K562 (cell line): ENCODE data around the gene GPR108. TPM values are rescaled to one million over a fixed set of nuclear protein-coding genes. Genes with fewer than 3 reads are reported as not detected.

ENCODE experiments used
- CBFB ChIP-seq: sonication (generic); formaldehyde crosslinking; IDR thresholded peaks from 2 replicates; pipeline ENCODE4 v1.4.0; 2020; ENCODE audit warnings: mild to moderate bottlenecking, missing genetic modification reagents
- CCNT2 ChIP-seq: IDR thresholded peaks from 2 replicates; pipeline ENCODE4 v1.6.1; 2011; ENCODE audit warnings: borderline replicate concordance, low read depth, mild to moderate bottlenecking, moderate library complexity, mixed read lengths, low read length; ENCODE audit not compliant: insufficient read length; ENCODE audit errors: extremely low read depth
- DNMT1 ChIP-seq: fragments of 450-650 bp; IDR thresholded peaks from 2 replicates; pipeline ENCODE4 v1.6.1; 2016; ENCODE audit warnings: antibody characterized with exemption, mild to moderate bottlenecking
- ERF ChIP-seq: fragments of 450-650 bp; formaldehyde crosslinking; IDR thresholded peaks from 2 replicates; pipeline ENCODE4 v1.4.0; 2020; ENCODE audit warnings: mild to moderate bottlenecking, mixed read lengths
- FUS ChIP-seq: fragments of 200-400 bp; formaldehyde crosslinking; optimal IDR thresholded peaks from 2 replicates; pipeline ENCODE3; 2017; ENCODE audit warnings: low read depth, low read length
- JUND ChIP-seq, 2 experiments: IDR thresholded peaks; 2 replicates in 1 of 2; 3 replicates in 1 of 2; pipeline ENCODE4 v1.6.1; 2011; ENCODE audit warnings: borderline replicate concordance in 2 of 2, low read depth in 2 of 2, low read length in 2 of 2, improper control_type of control experiment in 1 of 2, missing biosample characterization in 1 of 2, missing genetic modification characterization in 1 of 2, missing genetic modification reagents in 1 of 2
- LARP7 ChIP-seq: fragments of 450-650 bp; IDR thresholded peaks from 2 replicates; pipeline ENCODE4 v1.6.1; 2016
- NRF1 ChIP-seq, 2 experiments: fragments of 450-650 bp; IDR thresholded peaks in 1 of 2; conservative IDR thresholded peaks in 1 of 2; 2 replicates each; pipeline ENCODE4 v1.6.1; 2014; ENCODE audit warnings: mild to moderate bottlenecking in 2 of 2
- PTRF ChIP-seq: fragments of 450-650 bp; IDR thresholded peaks from 2 replicates; pipeline ENCODE4 v1.6.1; 2016; ENCODE audit warnings: mild to moderate bottlenecking, missing genetic modification characterization, missing compliant biosample characterization
- TCFL5 ChIP-seq: fragments of 250-450 bp; sonication (Bioruptor Pico); conservative IDR thresholded peaks from 2 replicates; pipeline ENCODE4 v1.6.1; 2021; ENCODE audit warnings: mild to moderate bottlenecking, moderate library complexity, matching md5 sums
- TGIF2 ChIP-seq: sonication (generic); formaldehyde crosslinking; IDR thresholded peaks from 2 replicates; pipeline ENCODE4 v1.8.1; 2022; ENCODE audit warnings: mild to moderate bottlenecking, missing genetic modification reagents, moderate library complexity
- TRIM24 ChIP-seq, 2 experiments: fragments of 450-650 bp; IDR thresholded peaks; 2 replicates each; pipeline ENCODE4 v1.6.1; 2016
- ZC3H8 ChIP-seq: fragments of 450-650 bp; IDR thresholded peaks from 2 replicates; pipeline ENCODE4 v1.6.1; 2017
- ZKSCAN8 ChIP-seq: fragments of 200-800 bp; sonication (Bioruptor generic); IDR thresholded peaks from 2 replicates; pipeline ENCODE4 v1.6.1; 2016; ENCODE audit warnings: missing genetic modification characterization, missing compliant biosample characterization
- ZNF175 ChIP-seq: fragments of 200-800 bp; sonication (Bioruptor generic); IDR thresholded peaks from 2 replicates; pipeline ENCODE4 v1.6.1; 2016; ENCODE audit warnings: low read depth, mild to moderate bottlenecking, missing genetic modification characterization, missing compliant biosample characterization
- polyA plus RNA-seq, 8 experiments: library from polyadenylated mRNA; depleted of rRNA in 4 of 8; stranded (reverse) in 5 of 8; unstranded in 3 of 8; fragments of >200 nt; fragmentation: Nextera tagmentation in 2 of 8; fragmentation: Illumina TruSeq in 1 of 8; extraction: Ambion mirVana in 2 of 8; extraction: Trizol in 1 of 8; gene quantifications; 2 replicates each; pipeline versions ENCODE4 v1.2.1 to v1.2.3, GENCODE V29; 2011 to 2014; ENCODE audit warnings: inconsistent platforms in 1 of 8, missing spikeins in 1 of 8
- total RNA-seq, 7 experiments: library from RNA; depleted of rRNA in 6 of 7; stranded (reverse); fragments of >200 nt in 6 of 7; fragmentation: Illumina TruSeq in 2 of 7; extraction: Trizol in 2 of 7; gene quantifications; 2 replicates each; pipeline versions ENCODE4 v1.2.1 to v1.2.3, GENCODE V29; 2011 to 2021; ENCODE audit warnings: low replicate concordance in 1 of 7
- TF ChIP-seq, protein P1 (sequence below), 3 experiments: fragments of 200-800 bp in 1 of 3; fragments of 250-450 bp in 1 of 3; fragments of 450-650 bp in 1 of 3; sonication (Bioruptor Pico) in 1 of 3; sonication (Bioruptor generic) in 1 of 3; formaldehyde crosslinking in 1 of 3; IDR thresholded peaks; 2 replicates each; pipeline versions ENCODE4 v1.6.1 to v1.8.0; 2016 to 2022; ENCODE audit warnings: mild to moderate bottlenecking in 2 of 3, missing genetic modification characterization in 2 of 3, missing compliant biosample characterization in 1 of 3, moderate library complexity in 1 of 3
- TF ChIP-seq, protein P2 (sequence below): sonication (generic); formaldehyde crosslinking; IDR thresholded peaks from 2 replicates; pipeline ENCODE4 v1.8.0; 2022; ENCODE audit warnings: mild to moderate bottlenecking, missing genetic modification reagents, borderline replicate concordance
- TF ChIP-seq, protein P3 (sequence below): sonication (generic); formaldehyde crosslinking; IDR thresholded peaks from 2 replicates; pipeline ENCODE4 v1.8.0; 2022; ENCODE audit warnings: missing genetic modification reagents, mild to moderate bottlenecking, moderate library complexity, borderline replicate concordance
- TF ChIP-seq, protein P4 (sequence below): fragments of 250-450 bp; sonication (Bioruptor Pico); IDR thresholded peaks from 2 replicates; pipeline ENCODE4 v1.5.0; 2020; ENCODE audit warnings: mild to moderate bottlenecking, borderline replicate concordance

Gene GPR108
- total and polyA plus RNA-seq, 9 of the 15 experiments (the other 6 are each of a cell fraction or from before 2014, with no cell fraction given): 2.4 to 33.2 (median 24.4) TPM

DNA sequence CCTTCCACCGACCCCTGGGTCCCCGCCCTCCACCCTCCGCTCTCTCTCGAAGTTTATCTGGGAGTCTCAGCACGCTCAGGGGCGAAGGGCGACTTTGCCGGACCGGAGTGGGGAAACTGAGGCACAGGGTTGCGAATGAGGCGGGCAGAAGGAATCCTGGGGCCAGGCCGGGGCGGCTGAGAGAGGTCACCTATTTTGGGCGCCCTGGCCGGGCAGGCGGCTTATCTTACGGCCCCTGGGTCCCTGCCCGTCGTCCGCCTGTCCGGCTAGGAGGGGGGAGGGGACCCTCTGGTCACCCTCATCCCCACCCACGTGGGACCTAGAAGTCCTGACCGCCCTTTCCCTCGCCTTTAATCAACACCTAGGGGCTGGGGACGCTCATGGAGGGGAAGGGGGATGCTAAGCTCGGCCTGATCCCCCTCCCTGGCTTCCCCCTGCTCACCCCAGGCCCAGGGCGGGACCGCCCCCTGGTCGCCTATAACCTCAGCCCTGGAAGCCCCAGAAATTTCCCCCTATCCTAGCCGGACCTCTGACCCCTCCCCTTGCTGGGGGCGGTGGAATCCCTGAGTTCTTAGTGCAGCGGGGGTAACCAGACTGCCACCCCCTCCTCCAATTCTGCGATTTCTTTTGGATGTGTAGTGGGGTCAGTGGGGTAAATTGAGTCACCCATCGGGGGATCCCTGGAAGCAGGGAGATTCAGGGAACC, 2.7 kb upstream of the GPR108 start (continued):
- TF ChIP-seq, protein P1, sequence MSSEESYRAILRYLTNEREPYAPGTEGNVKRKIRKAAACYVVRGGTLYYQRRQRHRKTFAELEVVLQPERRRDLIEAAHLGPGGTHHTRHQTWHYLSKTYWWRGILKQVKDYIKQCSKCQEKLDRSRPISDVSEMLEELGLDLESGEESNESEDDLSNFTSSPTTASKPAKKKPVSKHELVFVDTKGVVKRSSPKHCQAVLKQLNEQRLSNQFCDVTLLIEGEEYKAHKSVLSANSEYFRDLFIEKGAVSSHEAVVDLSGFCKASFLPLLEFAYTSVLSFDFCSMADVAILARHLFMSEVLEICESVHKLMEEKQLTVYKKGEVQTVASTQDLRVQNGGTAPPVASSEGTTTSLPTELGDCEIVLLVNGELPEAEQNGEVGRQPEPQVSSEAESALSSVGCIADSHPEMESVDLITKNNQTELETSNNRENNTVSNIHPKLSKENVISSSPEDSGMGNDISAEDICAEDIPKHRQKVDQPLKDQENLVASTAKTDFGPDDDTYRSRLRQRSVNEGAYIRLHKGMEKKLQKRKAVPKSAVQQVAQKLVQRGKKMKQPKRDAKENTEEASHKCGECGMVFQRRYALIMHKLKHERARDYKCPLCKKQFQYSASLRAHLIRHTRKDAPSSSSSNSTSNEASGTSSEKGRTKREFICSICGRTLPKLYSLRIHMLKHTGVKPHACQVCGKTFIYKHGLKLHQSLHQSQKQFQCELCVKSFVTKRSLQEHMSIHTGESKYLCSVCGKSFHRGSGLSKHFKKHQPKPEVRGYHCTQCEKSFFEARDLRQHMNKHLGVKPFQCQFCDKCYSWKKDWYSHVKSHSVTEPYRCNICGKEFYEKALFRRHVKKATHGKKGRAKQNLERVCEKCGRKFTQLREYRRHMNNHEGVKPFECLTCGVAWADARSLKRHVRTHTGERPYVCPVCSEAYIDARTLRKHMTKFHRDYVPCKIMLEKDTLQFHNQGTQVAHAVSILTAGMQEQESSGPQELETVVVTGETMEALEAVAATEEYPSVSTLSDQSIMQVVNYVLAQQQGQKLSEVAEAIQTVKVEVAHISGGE (CRISPR knock-in tag; IDR thresholded peaks at IDR 0.05): no peak
- no peak for TF ChIP-seq TGIF2 (CRISPR knock-in tag)
- no peak for TF ChIP-seq ZKSCAN8 (CRISPR knock-in tag)
- TF ChIP-seq JUND (IDR thresholded peaks at IDR 0.05; ENCODE audit: borderline replicate concordance, low read depth, low read length): no peak
- TF ChIP-seq JUND (tag; IDR thresholded peaks at IDR 0.05; ENCODE audit: borderline replicate concordance, low read depth, low read length): no peak
- TF ChIP-seq TCFL5 (CRISPR knock-in tag): no peak
- no peak for TF ChIP-seq DNMT1
- no peak for TF ChIP-seq ZNF175 (CRISPR knock-in tag)
- TF ChIP-seq TRIM24 (IDR thresholded peaks at IDR 0.05): peak in 1 of 2 experiments; percentile 44; a peak in 1 of 4 replicates
- no peak for TF ChIP-seq PTRF (tag)
- no peak for TF ChIP-seq LARP7
- peak; percentile 62 for TF ChIP-seq CCNT2
- no peak for TF ChIP-seq CBFB (CRISPR knock-in tag)
- no peak for TF ChIP-seq ZC3H8
- TF ChIP-seq FUS: no peak
- TF ChIP-seq, protein P2, sequence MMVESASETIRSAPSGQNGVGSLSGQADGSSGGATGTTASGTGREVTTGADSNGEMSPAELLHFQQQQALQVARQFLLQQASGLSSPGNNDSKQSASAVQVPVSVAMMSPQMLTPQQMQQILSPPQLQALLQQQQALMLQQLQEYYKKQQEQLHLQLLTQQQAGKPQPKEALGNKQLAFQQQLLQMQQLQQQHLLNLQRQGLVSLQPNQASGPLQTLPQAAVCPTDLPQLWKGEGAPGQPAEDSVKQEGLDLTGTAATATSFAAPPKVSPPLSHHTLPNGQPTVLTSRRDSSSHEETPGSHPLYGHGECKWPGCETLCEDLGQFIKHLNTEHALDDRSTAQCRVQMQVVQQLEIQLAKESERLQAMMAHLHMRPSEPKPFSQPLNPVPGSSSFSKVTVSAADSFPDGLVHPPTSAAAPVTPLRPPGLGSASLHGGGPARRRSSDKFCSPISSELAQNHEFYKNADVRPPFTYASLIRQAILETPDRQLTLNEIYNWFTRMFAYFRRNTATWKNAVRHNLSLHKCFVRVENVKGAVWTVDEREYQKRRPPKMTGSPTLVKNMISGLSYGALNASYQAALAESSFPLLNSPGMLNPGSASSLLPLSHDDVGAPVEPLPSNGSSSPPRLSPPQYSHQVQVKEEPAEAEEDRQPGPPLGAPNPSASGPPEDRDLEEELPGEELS (CRISPR knock-in tag): no peak
- TF ChIP-seq ERF (CRISPR knock-in tag): no peak
- TF ChIP-seq, protein P3, sequence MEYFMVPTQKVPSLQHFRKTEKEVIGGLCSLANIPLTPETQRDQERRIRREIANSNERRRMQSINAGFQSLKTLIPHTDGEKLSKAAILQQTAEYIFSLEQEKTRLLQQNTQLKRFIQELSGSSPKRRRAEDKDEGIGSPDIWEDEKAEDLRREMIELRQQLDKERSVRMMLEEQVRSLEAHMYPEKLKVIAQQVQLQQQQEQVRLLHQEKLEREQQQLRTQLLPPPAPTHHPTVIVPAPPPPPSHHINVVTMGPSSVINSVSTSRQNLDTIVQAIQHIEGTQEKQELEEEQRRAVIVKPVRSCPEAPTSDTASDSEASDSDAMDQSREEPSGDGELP (CRISPR knock-in tag): peak; percentile 58; the same call in 1 of the 2 replicates
- no peak for TF ChIP-seq NRF1 (conservative IDR thresholded peaks at IDR 0.05 in 1 of 2, IDR thresholded peaks at IDR 0.05 in 1 of 2)
- TF ChIP-seq, protein P4, sequence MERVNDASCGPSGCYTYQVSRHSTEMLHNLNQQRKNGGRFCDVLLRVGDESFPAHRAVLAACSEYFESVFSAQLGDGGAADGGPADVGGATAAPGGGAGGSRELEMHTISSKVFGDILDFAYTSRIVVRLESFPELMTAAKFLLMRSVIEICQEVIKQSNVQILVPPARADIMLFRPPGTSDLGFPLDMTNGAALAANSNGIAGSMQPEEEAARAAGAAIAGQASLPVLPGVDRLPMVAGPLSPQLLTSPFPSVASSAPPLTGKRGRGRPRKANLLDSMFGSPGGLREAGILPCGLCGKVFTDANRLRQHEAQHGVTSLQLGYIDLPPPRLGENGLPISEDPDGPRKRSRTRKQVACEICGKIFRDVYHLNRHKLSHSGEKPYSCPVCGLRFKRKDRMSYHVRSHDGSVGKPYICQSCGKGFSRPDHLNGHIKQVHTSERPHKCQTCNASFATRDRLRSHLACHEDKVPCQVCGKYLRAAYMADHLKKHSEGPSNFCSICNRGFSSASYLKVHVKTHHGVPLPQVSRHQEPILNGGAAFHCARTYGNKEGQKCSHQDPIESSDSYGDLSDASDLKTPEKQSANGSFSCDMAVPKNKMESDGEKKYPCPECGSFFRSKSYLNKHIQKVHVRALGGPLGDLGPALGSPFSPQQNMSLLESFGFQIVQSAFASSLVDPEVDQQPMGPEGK (CRISPR knock-in tag): no peak
